Left renal pelvis (tissue), 4 donors: ENCODE data around the gene MACROH2A1. TPM values are rescaled to one million over a fixed set of nuclear protein-coding genes. Genes with fewer than 3 reads are reported as not detected.

Source experiments
- DNase-seq, 4 donors: peaks; one replicate each; pipeline ENCODE4 v3.0.0-alpha.2; 2013; ENCODE audit warnings: low read depth in 4 of 4, low spot score in 3 of 4
- polyA plus RNA-seq, 4 donors: library from polyadenylated mRNA; unstranded; fragments of 120-200 nt; gene quantifications; one replicate each; pipeline ENCODE4 v1.2.1, GENCODE V29; 2013; ENCODE audit not compliant: insufficient read length in 4 of 4

The MACROH2A1 gene
- polyA plus RNA-seq, 4 donors = 140 to 243 (median 214) TPM

GRCh38 chr5:135436951-135437418 lies 38.0 kb upstream of the MACROH2A1 start:
- DNase-seq = no peak

- no peak for DNase-seq
Observed at GRCh38 chr5:135435467-135436330, 36.7 kb upstream of the MACROH2A1 start.

DNA sequence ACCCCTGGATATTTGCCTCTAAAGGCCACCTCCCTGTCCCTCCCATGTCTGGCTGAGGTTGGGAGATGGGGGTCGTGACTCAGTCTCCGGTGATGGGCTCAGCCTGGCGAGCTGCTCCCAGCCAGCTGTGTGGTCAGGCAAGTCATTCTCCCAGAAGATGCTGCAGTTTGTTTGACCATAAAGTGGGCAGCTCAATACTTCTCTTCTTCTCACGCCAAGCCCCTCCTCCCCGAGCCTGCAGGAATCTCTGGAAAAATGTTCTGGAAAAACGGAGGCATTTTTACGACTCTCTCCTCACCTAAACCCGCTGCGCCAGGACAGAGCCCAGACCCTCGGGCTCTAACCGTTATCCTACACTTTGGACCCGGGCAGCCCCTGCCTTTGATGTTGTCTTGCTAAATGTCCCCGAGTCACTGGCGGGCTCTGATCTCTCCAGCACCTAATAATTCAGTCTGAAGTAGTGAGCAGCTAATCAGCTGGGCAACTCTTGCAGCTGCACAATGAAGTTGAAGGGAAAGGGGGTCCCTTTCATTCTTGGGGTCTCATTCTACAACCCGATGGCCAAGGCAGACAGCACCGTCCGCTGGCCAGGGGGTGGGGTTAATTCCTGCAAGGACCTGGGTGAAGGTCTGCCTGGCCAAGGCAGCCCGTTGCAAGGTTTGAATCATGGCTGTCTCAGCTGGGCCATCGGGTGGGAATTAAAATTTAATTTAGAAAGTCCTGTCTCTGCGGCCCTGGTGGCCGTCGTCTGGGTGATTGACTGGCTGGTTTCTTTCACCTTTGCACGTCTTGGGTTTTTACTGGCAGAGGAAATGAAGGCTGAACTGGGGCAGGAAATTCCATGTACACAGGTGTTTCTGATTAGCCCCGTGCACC lies 35.8 kb upstream of the MACROH2A1 start:
- DNase-seq = no peak

DNA sequence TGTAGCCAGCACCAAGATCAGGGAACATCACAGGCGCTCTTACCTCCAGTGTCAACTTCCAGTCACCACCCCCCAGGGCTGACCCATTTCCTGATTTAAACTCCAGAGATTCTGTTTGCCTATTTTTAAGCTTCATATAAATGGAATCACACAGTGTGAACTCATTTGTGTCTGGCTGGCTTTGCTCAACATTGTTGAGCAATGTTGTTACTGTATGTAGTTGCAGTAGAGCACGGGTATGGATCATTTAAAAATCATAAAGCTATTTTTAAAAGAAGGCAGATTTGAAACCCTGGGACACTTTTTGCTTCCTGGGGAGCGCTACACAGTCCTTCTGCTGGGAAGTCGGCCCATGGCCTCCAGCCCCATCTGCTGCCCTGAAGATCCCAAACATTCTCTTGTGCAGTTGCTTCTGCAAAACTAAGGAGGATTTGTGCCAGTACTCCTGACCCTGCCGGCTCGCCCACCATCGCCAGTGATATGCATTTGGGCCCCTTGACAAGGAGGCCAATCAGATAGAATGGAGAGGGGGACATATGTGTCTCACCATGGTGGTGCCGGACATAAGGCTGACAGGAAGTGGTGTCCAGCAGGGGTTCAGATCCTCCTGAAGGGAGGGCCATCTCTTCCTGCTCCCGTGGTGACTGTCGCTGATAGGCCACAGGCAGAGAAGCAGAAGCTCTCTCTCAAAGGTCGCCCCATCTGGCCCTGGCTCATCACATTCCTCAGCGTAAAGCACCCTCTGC lies 34.8 kb upstream of the MACROH2A1 start:
- DNase-seq = no peak

- DNase-seq = no peak
Observed at GRCh38 chr5:135432113-135432512, 33.1 kb upstream of the MACROH2A1 start.

GRCh38 chr5:135430135-135430437 lies 31.1 kb upstream of the MACROH2A1 start:
- no peak for DNase-seq

GRCh38 chr5:135429301-135430134 lies 30.5 kb upstream of the MACROH2A1 start:
- no peak for DNase-seq

DNA sequence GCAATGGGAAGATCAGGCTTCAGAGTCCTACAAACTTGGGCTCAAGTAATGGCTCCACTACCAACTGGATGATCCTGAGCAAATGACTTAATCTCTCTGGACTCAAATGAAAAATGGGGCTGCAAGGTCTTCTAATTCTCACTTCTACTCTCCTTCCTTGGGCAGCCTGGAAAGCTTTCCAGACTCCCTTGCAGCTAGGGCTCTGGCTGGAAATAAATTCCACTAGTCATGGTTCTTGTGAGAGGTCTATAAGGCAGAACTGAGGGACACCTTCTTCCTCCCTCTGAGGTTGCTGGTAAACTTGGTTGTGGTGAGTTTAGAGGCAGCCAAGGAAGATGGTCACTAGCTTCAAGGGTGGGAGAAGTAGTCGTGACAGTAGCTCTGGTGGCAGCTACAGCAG lies 29.6 kb upstream of the MACROH2A1 start:
- DNase-seq = no peak

- no peak for DNase-seq
Observed at GRCh38 chr5:135426102-135427082, 27.4 kb upstream of the MACROH2A1 start.

DNA sequence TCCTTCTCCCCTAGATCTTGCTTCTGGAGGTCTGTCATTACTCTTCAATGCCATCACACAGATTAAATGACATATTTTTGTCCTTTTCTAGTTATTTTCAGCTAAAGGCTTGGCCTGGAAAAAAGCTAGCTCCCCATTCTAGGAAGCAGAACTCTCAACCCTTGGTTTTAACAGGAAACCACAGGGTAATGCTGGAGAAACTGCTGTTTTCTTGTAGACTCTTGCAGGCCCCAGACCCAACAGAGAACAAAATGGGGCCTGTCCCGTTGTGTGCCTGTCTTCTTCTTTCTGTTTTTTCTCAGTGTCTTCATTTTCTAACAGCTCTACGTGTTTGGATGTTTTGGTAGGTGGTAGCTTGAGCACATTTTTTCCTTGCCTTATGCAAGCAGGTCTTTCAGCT lies 26.6 kb upstream of the MACROH2A1 start:
- no peak for DNase-seq

GRCh38 chr5:135423846-135424168 lies 24.8 kb upstream of the MACROH2A1 start:
- no peak for DNase-seq

DNA sequence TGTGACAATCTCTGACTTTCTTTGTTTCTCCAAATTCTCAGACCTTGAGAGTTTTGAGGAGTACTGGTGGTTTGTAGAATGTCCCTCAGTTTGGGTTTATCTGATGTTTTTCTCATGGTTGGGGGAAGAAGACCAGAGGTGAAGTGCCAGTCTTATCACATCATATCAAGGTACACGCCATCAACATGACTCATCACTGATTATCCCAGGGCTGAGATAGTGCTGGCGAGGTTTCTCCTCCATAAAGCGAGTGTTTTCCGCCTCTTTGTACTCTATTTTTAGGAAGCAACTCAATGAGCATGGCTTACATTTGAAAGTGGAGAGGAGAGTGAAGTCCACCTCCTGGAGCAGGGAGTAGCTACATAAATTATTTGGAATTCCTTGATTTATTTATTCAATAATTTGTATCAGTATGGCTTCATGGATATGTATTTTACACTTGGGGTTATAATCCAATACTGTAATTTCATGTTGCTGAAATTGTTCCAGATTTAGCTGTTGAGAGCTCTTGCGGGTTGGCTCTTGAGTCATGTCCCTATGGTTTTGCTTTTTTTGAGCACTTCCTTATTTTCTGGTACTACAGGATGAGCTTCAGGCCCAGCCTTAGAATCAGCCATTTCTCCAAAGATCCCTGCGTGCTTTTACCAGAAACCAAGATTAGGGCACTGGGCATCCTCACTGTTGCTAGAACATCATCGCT lies 24.3 kb upstream of the MACROH2A1 start:
- no peak for DNase-seq

DNA sequence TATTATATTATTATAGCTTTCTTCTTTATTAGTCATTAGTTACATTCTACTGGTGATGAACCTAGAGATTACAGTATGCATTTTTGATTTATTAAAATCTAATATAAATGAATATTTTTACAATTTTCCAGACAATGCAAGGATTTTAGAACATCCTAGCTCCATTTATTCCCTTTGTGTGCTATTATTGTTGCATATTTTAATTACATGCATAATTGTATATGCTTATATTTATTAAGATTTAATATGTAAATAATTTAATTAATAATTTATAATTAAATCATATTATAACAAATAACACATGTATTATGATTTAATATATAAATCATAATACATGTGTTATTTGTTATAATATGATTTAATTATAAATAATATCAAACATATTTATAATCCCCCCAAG lies 23.4 kb upstream of the MACROH2A1 start:
- DNase-seq = no peak

DNA sequence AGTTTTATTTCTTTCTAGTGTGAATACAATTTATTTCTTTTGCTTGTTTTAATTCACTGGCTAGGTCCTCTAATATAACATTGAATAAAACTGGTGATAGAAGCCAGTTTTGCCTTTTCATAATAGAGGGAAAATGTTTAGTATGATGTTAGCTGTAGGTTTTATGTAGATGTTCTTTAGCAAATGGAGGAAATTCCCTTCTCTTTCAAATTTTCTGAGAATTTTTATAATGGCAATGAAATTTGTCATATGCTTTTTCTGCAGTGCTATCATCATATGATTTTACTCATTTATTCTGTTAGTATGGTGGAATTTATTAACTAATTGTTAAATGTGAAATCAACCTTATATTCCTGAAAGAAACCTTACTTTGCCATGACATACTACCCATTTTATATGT lies 18.1 kb upstream of the MACROH2A1 start:
- DNase-seq = no peak

- no peak for DNase-seq
Observed at GRCh38 chr5:135405082-135405481, 6.1 kb upstream of the MACROH2A1 start.

- DNase-seq = no peak
Observed at GRCh38 chr5:135402031-135402430, 3.0 kb upstream of the MACROH2A1 start.

GRCh38 chr5:135400866-135401265 lies 1.8 kb upstream of the MACROH2A1 start:
- DNase-seq = no peak

DNA sequence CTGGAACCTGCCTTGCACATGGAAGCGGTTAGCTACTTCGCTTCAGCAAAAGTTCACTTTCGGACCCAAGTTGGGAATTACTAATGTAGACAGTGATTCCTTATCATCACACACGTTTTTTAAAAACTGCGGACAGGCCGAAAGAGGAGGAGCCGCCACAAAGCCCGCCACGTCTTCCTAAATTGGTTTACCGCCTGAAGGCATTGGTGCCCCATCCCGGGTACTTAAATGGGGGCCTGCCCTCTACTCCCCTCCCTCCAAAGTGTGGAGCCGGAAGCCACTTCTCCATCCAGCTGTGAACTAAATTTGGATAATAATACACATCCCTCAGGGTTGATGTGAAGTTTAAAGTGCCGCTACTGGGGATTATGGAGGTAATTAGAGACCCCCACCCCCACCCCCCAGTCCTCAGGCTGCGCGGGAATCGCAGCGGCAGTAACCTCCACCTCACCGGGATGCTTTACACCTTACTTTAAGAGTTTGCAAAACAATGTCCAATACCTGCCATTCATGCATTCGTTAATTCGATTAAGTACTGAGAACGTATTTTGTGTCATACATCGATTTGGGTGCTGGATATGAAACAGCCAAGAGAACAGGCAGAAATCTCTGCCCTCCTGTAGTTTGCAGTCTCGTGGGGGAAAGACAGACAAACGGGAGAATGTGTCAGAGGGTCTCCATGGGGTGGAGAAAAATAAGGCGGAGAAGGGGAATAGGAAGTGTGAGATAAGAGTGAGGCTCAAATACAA lies 937 bp upstream of the MACROH2A1 start:
- no peak for DNase-seq
